ENCODE data around the gene YIF1A.
"Not testable (repeated sequence)": the region's sequence is repeated elsewhere in the genome, so short reads cannot be mapped to it uniquely, and the experiment has no call there.

Gene YIF1A

DNA sequence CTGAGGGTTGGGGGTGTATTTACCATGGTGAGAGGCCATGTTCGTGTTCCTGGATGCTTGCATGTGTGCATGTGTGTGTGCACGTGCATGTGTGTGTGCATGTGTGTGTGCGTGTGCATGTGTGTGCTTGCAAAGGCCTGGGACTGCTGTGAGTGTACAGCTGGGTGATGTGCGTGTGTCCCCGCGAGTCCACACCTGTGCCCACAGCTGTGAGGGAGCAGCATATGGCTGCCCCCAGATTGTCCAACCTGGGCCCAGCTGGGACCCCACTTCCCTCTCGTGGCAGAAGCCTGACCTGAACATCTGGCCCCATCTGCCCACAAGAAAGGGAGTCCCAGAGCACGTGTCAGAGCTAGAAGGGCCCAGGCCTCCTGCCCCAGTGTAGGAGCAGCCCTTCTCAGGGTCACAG lies 36.3 kb upstream of the YIF1A start:
- no peak for DNase-seq

DNA sequence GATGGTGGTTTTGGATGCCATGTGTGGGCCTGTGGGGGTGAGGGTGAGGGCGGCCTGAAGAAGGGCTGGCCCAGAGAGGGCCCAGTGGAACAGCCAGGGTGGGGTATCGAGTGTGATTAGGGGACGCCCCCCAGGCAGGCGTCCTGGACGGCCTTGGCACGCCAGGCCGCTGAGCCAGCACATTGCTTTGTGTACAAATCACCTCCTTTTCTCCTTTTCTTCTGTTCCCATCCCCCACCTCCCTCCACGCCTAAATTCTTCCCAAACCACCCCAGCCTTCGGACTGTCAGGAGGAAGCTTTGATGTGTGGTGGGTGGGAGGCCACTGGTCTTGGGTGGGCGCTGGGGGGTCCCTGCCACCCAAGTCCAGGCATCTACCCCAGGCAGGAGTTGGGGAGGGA lies 35.7 kb upstream of the YIF1A start:
- no peak for DNase-seq

DNA sequence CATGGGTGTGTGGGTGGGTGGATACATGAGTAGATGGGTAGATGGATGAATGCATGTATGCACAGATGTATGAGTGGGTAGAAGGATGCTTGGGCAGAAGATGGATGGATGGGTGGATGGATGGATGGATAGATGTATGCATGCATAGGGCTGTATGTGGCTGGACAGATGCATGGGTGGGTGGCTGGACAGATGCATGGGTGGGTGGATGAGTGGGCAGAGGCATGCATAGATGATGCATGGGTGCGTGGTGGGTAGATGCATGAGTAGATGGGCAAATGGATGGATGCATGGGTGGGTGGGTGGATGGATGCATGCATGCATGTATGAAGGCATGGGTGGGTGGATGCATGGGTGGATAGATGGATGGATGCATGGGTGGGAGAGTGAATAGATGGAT lies 34.7 kb upstream of the YIF1A start:
- no peak for DNase-seq

DNA sequence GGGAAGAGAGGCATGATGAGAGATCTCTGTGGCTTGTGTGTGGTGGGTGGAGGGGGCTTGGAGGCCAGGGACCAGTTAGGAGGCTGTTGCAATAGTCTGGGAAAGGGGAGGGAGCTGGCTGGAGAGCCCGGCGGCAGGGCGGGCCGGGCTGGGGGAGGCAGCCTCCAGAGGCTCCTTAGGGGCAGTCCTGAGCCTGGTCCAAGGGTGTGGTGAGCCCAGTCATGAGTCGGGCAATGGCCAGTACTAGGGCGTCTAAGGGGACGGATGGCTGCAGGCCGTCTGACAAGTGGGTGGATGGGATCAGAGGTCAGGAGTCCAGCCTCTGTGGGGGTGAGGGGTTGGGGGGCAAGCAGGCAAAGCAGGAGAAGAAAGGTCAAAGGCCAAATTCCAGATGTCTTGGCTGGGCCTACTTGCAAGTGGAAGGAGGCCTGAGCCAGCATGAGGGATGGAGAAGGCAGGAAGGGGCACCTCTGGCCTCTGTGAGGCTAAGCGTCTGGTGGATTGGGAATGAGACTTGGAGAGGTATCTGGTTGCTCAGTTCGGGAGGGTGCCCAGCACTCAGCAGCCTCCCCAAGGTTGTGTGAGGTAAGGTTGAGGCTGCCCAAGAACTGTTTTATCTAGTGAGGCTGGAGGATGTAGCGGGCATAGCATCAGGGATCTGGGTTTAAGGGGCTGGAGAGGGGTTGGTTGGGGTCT lies 33.9 kb upstream of the YIF1A start:
- no peak for DNase-seq

DNA sequence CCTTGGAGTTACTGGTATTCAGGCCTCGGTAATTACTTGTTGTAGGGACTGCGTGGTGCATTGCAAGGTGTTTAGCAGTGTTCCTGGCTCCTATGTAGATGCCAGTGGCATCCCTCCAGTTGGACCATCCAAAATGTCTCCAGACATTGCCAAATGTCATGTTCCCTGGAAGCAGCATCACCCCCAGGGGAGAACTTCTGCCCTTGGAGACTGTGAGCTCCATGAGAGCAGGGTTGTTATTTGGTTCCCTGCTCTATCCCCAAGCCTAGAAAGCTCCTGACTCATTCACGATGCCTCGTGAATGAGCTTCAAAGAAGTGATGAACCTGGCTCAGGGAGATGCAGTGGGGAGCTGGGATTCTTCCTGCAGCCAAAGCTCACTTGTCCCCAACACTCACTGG lies 32.7 kb upstream of the YIF1A start:
- DNase-seq: no peak

DNA sequence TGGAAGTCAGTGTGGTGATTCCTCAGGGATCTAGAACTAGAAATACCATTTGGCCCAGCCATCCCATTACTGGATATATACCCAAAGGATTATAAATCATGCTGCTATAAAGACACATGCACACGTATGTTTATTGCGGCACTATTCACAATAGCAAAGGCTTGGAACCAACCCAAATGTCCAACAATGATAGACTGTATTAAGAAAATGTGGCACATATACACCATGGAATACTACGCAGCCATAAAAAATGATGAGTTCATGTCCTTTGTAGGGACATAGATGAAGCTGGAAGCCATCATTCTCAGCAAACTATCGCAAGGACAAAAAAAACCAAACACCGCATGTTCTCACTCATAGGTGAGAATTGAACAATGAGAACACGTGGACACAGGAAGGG lies 31.8 kb upstream of the YIF1A start:
- not testable (repeated sequence) for DNase-seq

DNA sequence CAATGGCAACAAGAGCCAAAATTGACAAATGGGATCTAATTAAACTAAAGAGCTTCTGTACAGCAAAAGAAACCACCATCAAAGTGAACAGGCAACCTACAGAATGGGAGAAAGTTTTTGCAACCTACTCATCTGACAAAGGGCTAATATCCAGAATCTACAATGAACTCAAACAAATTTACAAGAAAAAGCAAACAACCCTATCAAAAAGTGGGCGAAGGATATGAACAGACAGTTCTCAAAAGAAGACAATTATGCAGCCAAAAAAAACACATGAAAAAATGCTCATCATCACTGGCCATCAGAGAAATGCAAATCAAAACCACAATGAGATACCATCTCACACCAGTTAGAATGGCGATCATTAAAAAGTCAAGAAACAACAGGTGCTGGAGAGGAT lies 31.3 kb upstream of the YIF1A start:
- DNase-seq: not testable (repeated sequence)

DNA sequence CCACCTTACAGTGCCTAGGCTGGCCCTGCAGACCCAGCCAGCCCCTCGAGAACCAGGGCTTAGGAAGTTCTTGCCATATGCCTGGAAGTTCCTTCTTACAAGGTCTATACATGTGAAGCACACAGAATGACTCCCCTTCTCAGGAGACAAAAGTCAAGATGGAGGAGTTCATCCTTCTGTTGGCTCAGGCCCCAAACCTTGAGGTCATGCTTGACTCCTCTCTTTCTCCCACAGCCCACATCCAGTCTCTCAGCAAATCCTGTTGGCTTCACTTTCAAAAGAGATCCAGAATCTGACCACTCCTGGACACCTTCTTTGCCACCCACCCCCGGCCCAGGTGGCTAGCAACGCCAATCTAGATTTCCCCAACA lies 29.6 kb upstream of the YIF1A start:
- no peak for DNase-seq

DNA sequence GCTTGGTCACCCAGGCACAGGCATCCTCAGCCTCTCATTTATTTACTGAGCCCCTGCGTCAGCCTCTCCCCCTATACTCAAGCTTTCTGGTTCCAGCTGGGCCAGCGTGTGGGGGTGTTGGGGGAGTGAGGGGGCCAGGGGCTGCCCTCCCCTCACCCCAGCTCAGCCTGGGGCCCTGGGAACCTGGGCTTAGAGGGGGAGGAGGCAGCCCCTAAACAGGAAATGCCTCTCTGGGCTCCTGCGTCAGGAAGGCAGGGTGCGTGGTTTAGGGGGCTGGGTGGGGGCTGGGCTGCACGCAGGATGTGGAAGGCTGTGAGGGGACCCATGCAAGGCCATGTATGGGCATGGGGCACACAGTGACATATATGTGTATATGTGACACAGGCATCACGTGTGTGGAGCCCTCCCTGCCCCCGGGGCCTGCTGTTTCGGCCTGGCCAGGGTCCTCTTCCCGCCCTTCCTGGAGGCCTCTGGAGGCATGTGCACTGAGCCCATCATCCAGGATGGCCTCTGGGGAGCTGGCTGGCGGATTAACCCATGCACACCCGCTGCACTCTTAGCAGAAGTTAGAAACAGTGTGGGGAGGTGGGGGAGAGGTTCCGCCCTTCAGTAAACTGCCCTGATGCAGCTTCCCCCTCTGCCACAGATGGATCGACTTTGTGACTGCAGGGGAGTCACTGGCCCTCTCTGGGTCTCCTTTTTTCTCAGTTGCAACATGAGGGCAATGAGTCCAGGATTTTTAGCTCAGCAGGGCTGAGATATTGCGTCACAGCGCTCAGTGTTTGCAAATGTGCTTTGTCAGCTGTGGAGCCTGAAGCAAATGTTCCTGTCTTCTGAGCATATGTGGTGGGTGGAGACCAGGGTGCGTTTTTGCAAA lies 29.0 kb upstream of the YIF1A start:
- DNase-seq: no peak

DNA sequence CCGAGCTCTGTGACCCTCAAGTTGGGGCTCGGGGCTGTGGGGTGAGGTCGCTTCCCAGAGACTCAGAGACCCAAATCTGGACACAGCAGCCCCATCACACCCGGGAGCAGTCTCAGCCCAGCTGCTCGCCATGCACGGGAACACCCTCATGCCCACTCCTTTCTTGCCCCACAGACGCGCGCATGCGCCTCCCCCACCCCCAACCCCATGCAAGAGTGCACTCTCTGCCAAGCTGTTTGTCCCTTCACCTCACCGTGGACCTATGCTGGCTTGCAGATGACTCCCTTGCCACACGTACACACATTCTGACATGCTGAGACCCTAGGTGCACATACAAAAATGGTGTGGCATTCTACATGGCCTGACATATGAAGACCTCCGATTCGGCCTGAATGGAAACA lies 28.4 kb upstream of the YIF1A start:
- no peak for DNase-seq

DNA sequence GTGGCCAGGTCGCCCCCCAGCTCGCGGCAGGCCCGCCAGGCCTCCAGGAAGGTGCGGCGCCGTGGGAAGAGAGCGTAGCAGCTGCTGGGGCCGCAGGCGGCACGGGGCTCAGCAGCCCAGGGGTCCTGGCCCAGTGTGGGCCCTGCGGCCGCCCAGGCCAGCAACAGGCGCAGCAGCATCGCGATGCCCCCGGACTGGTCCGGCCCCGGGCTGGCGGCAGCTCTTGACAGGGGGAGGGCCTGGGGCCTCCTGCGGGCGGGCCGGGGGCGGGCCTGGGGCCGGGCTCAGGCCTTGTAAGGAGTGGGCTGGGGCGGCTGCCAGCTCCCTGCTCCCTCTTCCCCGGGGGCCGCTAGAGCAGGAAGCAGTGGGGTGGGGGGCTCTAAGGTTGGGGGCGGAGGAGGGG lies 27.9 kb upstream of the YIF1A start, which contains the start of gene CD248:
TSS of gene CD248 (minus strand) at position 196 of the 403 bp plus-strand sequence. CDS start at position 179, 17 bp downstream.
- DNase-seq: no peak

DNA sequence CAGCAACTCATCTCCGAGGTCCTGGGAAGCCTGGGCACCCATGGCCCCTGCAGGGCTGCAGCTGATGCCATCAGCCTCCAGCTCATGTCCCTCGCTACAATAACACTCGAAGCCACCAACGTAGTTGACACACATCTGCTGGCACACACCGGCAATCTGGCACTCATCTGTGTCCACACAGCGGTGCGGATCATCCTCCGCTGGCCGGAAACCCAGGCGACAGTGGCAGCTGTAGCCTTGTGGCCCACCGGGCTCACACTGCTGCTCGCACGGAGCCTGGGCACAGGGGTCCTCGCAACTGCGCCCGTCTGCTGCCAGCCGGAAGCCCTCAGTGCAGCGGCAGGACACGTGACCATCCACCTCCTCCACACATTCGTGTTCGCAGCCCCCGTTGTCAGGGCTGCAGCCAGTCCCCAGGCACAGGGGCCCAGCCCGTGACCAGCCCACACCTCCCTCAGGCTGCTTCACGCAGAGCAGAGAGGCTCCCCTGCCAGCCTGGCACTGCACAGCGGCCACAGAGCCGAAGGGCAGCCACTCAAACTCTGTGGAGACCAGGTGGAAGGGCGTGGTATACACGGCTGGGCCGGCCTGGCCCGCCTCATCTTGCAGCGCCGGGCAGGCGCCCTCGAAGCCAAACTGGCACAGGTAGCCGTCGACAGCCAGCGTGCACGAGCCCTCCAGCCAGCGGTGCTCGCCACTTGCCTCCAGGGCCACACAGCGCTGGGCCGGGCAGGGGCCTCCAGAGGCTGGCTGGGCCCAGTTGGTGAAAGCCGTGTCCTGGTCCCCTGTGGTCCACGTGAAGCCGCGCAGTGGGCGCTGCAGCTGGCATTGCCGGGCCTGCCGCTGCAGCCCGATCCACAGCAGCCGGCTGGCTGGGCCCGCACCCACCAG lies 27.2 kb upstream of the YIF1A start:
- DNase-seq: no peak

DNA sequence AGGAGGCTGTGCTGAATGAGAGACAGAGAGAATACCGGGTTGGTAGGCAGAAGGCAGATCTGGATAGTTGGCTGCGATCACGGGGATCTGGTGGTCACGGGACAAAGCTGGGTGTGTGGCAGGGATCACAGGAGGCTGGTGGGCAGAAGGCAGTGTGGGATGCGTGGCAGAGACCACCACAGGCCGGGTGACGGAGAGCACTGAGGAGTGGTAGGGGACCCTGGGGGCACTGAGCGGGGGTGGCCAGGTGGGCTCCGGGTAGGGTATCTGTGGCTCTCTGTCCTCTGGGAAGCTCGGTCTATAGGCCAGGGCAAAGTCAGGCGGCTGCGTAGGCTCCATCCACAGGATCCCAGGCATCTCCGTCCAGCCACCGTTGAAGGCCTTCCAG lies 26.5 kb upstream of the YIF1A start:
- DNase-seq: no peak

DNA sequence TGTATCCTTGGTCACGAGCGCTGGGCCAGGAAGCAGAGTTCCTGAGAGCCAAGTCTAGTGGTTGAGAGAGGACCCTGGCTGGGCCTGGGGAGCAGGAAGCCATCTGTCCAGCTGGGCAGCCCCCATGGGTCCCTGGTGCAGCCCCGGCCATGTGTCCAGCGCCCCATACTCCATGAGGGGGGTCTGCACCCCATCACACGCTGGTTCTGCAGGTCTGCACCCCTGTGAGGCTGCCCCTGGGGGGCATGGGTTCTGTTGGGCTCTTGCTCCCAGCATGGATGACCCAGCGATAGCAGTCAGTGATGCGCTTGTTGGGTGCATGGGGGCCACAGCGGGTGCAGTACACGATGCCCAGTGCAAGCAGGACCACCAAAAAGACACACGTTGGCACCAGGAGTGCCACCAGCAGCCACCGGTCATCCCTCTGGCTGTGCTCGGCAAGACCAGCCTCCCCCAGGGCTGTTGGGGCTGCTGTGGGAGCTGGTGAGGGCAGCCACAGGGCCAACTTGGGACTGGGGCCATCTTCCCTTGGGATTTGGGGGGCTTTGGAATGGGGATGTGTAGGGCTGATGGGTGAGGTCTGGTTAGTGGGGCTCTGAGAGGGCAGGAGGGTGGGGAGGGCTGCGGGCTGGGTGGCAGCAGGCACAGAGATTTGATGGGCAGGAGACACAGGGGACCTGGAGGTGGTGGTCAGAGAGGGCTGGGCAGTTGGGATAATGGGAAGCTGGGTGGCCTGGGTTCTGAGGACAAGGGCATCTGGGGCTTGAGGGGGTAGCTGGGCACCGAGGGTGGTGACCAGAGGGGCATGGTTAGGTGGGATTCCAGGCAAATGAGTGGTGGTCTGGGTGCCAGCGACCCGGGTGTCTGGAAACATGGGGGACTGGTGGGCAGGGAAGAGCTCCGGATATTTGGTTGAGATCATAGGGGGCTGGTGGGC lies 25.9 kb upstream of the YIF1A start:
- DNase-seq: no peak

DNA sequence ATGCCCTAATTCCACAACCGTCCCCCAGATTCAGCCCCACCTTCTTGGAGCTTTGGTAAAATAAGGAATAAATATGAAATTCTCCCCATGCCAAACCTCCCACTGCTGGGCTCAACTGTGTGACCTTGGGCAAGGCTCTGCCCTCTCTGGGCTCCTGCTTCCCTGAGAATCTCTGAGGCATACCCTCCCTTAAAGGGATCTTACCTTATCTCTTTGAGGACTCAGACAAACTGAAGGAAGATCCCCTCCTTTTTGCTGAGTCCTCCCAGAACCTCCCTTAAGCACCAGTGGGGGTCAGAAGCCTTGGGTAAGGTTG lies 25.2 kb upstream of the YIF1A start:
- no peak for DNase-seq

DNA sequence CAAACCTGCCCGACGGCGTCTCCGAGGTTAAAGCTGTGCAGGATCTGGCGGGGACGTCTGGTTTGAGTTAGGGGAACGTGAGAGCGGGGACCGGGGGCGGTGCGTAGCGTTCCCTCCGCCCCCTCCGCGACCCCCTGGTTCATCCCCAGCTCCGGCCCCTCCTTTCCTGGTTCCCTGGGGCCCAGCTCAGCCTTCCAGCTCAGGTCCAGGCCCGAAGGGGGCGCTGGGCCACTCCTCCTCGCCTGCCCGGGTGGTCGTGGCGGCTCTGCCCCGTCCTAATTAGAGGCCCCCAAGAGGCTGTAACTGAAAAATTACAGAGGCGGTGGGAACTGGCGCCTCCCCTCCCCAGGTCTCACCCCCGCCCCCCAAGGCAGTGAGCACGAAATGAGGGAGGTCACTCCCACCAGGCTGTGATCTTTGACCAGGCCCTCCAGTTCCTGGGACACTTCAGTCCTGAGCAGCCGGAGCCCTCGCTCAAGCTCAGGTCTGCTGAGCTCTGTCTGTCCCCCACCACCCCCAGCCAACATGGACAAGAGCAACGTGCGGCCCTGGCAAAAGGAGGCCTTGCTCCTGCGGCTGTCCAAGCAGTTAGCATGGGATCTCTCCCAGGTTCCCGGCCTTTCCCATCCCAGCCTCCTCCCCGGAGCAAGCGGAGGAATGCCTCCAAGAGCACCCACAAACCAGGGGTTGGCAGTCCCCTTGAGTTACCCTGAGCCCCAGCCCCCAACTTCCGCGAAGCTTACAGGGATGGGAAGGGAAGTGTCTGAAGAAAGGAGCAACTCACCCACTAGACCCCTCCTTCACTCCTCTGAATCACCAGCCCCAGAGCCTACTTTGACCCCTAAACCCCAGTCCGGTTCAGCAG lies 24.6 kb upstream of the YIF1A start:
- no peak for DNase-seq

DNA sequence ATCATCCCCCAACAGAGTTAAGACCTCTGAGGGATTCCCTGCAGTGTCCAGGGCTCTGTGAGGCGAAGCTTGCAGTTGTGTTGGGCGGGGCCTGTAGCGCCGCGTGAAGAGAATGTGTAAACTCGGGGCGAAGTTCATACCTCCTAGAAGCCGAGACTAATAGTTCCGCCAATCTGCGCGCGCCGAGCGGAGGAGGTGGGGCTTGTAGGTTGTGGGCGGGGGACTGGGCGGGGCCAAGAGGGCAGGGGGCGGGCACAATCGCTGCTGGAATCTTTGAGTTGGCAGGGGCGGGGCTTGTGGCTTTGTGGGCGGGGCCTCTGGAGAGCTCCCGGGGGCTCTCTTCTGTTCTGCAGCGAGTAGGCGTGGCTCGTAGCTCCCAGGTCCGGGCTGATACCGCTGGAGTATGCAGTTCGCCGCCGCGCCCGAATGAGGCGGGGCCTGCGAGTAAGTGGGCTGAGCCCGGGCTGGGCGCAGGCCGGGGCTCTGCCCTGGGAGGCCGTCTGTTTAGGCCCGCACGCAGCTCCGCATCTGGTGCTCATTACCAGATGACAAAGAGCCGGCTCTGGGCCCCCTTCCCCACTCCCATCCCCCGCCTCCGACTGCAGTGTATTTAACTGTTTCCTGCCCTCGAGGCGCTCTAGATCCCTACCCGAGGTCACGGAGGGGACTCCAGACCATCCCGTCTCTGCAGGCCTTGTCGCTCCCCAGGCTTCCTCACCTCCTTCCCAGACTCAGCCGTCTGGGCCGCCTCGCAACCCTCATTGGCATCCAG lies 23.8 kb upstream of the YIF1A start:
- DNase-seq: peak; percentile 96

DNA sequence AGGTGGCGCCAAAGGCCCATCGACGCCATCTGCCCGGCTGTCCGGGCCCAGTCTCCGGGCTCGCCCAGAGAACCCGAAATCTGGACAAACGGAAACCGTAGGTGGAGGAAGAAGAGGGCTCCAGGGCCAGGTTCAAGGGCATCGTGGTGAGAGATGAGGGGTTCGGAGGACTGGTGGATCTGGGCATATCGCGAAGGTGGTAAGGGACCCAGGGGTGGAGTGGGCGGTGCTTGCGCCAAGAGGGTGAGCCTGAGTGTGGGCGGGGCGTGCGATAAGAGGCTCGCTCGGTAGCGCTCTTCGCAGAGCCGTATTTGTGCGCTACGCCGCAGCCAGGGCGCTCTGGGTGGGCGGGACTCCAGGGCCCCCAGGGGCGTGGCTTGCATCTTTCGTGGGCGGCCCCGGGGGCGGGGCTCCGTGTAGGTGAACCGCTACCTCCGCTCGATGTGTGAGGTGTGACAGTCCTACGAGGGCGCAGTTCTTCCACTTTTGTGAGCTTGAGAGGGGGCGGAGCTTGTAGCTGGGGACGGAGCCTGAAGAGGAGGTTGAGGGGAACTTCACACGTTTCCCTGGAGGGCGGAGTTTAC lies 23.1 kb upstream of the YIF1A start:
- DNase-seq: peak; percentile 97

DNA sequence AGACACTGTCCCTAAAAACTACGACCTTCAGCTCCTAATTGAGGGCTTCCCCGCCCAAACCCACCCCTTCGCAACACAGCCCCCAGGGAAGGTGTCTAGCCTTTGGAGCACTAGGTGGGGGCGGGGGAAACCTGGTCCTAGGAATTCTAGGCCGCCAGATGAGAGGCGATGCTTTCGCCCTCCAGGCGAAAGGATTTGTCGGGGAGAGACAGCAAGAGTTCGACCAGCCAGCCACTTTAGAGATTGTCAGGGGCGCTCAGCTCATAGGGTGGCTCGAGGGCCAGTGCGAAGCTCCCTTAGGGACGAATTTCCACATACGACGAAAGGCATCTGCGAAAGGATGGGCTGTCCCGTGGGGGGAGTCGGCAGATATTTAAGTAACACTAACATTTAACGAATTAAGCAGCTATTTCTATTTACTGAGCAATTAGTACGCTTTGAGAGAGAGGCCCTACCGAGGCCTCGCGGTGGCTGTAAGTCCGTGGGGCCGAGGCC lies 22.6 kb upstream of the YIF1A start:
- DNase-seq: no peak

Data from NCI-H1105 (cell line).